ENCODE measurements around the gene CHRM4. TPM values are rescaled to one million over a fixed set of nuclear protein-coding genes. Genes with fewer than 3 reads are reported as not detected.

The CHRM4 gene
- total RNA-seq, 2 donors from 2014 or later, result not detected

- Histone ChIP-seq H3K36me3 (replicated peaks in 1 of 2; ENCODE audit: insufficient read depth in 1 of 2, low read depth in 2 of 2) (no peaks in the 10 kb centered on the region), H3K9me3 (no peaks in the 10 kb centered on the region), H3K4me3 (peak overlapping the region; percentile 52 to 64), H3K4me1 (peaks cover 65% of the 10 kb centered on the region), H3K27ac (peak overlapping the region; percentile 28 to 79 (median 72)), H3K27me3 (no peaks in the 10 kb centered on the region)
- no peak for TF ChIP-seq POLR2A (IDR thresholded peaks at IDR 0.05)
- TF ChIP-seq CTCF (IDR thresholded peaks at IDR 0.05), result no peak
- DNase-seq, result peak; percentile 39 to 66 (median 57)
- intact Hi-C loops (cut with DNase I), result no loop called here
- 24 to 27% methylated on average over 13 to 18 of the region's 18 CpGs for WGBS, 2 donors
- ATAC-seq, result no peak
Measured at GRCh38 chr11:46348566-46349401, 42.8 kb downstream of the CHRM4 start.

- no peaks in the 10 kb centered on the region for H3K36me3 ChIP-seq (replicated peaks in 1 of 2; ENCODE audit: insufficient read depth in 1 of 2, low read depth in 2 of 2)
- H3K4me3 ChIP-seq, result peak overlapping the region; percentile 52 to 64
- ATAC-seq (peak; percentile 0), DNase-seq (peak; percentile 36 to 52 (median 46))
- intact Hi-C loops (cut with DNase I), result no loop called here
- WGBS, 2 donors, result 0 to 9% methylated on average over 1 to 62 of the region's 63 CpGs
- peaks cover 64% of the 10 kb centered on the region for H3K4me1 ChIP-seq
- H3K9me3 ChIP-seq, result no peaks in the 10 kb centered on the region
- peak overlapping the region; percentile 28 to 79 (median 72) for H3K27ac ChIP-seq
- TF ChIP-seq POLR2A (IDR thresholded peaks at IDR 0.05), result peak in 1 of 3 donors; percentile 14
- TF ChIP-seq CTCF (IDR thresholded peaks at IDR 0.05), result no peak
- H3K27me3 ChIP-seq, result no peaks in the 10 kb centered on the region
Measured at GRCh38 chr11:46347637-46348311, 43.8 kb downstream of the CHRM4 start.

- Histone ChIP-seq H3K36me3 (replicated peaks in 1 of 2; ENCODE audit: insufficient read depth in 1 of 2, low read depth in 2 of 2) (no peaks in the 10 kb centered on the region), H3K4me3 (peak within 1 kb of the TSS; percentile 52 to 64), H3K27ac (peak within 1 kb of the TSS; percentile 28 to 79 (median 72)), H3K27me3 (no peaks in the 10 kb centered on the region), H3K4me1 (peaks cover 57% of the 10 kb centered on the region), H3K9me3 (no peaks in the 10 kb centered on the region)
- 9 to 33% methylated on average over 16 to 59 of the region's 80 CpGs for WGBS, 2 donors
- peak; percentile 88 to 92 (median 91) for DNase-seq
- peak in 2 of 3 donors; percentile 13 to 50 for TF ChIP-seq POLR2A (IDR thresholded peaks at IDR 0.05)
- TF ChIP-seq CTCF (IDR thresholded peaks at IDR 0.05), result peak; percentile 37 to 100 (median 96)
- intact Hi-C loops (cut with DNase I), result no loop called here
- ATAC-seq, result peak; percentile 89
Measured at GRCh38 chr11:46346886-46347636, 44.5 kb downstream of the CHRM4 start, which contains the start of gene DGKZ. Gene DGKZ (plus strand): TSS chr11:46347463. CDS start chr11:46347660, 197 bp downstream.

- TF ChIP-seq POLR2A (IDR thresholded peaks at IDR 0.05), result no peak
- no peak for TF ChIP-seq CTCF (IDR thresholded peaks at IDR 0.05)
- ATAC-seq, result no peak
- Histone ChIP-seq H3K27ac (peak overlapping the region in 1 of 4 donors; percentile 56), H3K27me3 (no peaks in the 10 kb centered on the region), H3K36me3 (replicated peaks in 1 of 2; ENCODE audit: insufficient read depth in 1 of 2, low read depth in 2 of 2) (no peaks in the 10 kb centered on the region), H3K4me3 (no peak overlapping the region), H3K9me3 (no peaks in the 10 kb centered on the region), H3K4me1 (peaks cover 46% of the 10 kb centered on the region)
- no peak for DNase-seq
- WGBS, 2 donors, result 57 to 73% methylated on average over 10 of the region's 10 CpGs
- intact Hi-C loops (cut with DNase I), result no loop called here
Measured at GRCh38 chr11:46345881-46346484, 45.6 kb downstream of the CHRM4 start.

Data from body of pancreas (tissue), 4 donors.